ENCODE data around the gene BCDIN3D. TPM values are rescaled to one million over a fixed set of nuclear protein-coding genes. Genes with fewer than 3 reads are reported as not detected.
A peak's percentile ranks its signal among the peaks of the same experiment; 100 is the strongest.

BCDIN3D gene
- total and polyA plus RNA-seq, 9 donors, result 2.8 to 5.9 (median 4.7) TPM

DNA sequence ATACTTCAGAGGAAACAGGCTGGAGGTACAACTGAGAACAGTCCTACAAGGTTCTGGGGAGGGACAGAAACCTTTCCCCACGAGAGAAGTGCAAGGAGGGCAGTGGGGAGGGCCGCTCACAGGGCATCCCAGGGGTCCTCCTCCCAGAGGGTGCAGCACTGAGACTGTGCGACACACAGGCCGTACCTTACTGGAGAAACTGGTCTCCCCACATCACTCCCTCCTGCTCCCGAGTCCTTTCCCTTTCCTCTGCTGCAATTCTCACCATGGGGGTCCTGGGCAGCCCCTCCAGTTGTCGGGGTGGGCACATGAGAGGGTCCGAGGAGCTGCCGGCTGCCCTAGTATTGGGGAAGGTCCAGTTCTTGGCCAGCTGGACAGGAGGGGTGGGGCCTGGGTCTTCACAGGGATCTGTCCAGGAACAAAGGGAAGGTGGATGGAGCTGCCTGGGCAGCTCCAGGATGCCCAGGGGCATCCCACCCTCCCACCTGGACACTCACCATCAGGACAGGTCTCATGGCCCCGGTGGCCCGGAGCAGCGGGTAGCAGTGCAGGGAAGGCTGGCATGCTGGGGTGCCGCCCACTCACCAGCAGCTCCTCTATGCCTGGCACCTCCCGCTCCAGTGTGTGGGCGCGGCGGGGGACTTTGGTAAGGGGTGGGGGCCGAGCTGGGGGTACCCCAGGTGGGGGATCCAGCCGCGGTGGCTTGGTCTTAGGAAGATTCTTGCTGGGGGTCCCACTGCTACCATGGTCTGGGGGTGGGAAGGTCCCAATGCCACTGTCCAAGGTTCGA, 50.5 kb downstream of the BCDIN3D start:
- DNase-seq, result peak in 1 of 5 donors; percentile 31
- no peaks in the 10 kb centered on the region for H3K4me1 ChIP-seq (ENCODE audit: insufficient read depth)
- intact Hi-C loops (cut with DNase I), result no loop called here
- TF ChIP-seq POLR2A (IDR thresholded peaks at IDR 0.05) (no peak), EP300 (IDR thresholded peaks at IDR 0.05) (no peak)
- TF ChIP-seq, protein P1, sequence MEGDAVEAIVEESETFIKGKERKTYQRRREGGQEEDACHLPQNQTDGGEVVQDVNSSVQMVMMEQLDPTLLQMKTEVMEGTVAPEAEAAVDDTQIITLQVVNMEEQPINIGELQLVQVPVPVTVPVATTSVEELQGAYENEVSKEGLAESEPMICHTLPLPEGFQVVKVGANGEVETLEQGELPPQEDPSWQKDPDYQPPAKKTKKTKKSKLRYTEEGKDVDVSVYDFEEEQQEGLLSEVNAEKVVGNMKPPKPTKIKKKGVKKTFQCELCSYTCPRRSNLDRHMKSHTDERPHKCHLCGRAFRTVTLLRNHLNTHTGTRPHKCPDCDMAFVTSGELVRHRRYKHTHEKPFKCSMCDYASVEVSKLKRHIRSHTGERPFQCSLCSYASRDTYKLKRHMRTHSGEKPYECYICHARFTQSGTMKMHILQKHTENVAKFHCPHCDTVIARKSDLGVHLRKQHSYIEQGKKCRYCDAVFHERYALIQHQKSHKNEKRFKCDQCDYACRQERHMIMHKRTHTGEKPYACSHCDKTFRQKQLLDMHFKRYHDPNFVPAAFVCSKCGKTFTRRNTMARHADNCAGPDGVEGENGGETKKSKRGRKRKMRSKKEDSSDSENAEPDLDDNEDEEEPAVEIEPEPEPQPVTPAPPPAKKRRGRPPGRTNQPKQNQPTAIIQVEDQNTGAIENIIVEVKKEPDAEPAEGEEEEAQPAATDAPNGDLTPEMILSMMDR (IDR thresholded peaks at IDR 0.05), result no peak
- no peaks in the 10 kb centered on the region for H3K36me3 ChIP-seq
- no peaks in the 10 kb centered on the region for H3K27me3 ChIP-seq
- H3K27ac ChIP-seq, result no peak overlapping the region
- no peak overlapping the region for H3K4me3 ChIP-seq
- no peaks in the 10 kb centered on the region for H3K9me3 ChIP-seq
- WGBS, 3 donors, result 88 to 90% (median 90%) methylated on average over 19 to 20 of the region's 20 CpGs

DNA sequence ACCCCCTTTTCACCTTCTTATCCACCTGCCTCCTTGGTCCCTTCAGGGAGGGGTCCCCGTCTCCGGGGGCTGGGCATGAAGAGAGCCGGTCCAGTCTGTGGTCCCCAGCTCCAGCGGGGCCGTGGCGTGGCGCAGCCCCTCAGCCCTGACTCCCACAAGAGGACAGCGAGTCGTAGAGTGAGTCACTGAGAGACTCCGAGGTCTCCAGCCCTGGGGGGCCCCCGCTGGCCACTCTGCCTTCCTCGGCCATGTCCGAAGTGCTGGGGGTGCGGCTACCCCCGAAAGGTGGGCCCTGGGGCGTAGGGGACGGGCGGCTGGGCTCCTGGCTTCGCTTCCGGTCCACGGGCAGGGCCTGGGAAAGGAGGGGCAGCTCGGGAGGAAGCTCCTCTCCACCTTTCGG, 51.2 kb downstream of the BCDIN3D start:
- Histone ChIP-seq H3K4me1 (ENCODE audit: insufficient read depth) (no peaks in the 10 kb centered on the region), H3K9me3 (no peaks in the 10 kb centered on the region), H3K36me3 (no peaks in the 10 kb centered on the region), H3K4me3 (no peak overlapping the region), H3K27me3 (no peaks in the 10 kb centered on the region), H3K27ac (no peak overlapping the region)
- DNase-seq, result peak in 1 of 5 donors; percentile 30
- 85 to 86% (median 85%) methylated on average over 23 of the region's 23 CpGs for WGBS, 3 donors
- TF ChIP-seq, protein P1 (IDR thresholded peaks at IDR 0.05), result no peak
- TF ChIP-seq EP300 (IDR thresholded peaks at IDR 0.05) (no peak), POLR2A (IDR thresholded peaks at IDR 0.05) (no peak)
- intact Hi-C loops (cut with DNase I), result no loop called here

DNA sequence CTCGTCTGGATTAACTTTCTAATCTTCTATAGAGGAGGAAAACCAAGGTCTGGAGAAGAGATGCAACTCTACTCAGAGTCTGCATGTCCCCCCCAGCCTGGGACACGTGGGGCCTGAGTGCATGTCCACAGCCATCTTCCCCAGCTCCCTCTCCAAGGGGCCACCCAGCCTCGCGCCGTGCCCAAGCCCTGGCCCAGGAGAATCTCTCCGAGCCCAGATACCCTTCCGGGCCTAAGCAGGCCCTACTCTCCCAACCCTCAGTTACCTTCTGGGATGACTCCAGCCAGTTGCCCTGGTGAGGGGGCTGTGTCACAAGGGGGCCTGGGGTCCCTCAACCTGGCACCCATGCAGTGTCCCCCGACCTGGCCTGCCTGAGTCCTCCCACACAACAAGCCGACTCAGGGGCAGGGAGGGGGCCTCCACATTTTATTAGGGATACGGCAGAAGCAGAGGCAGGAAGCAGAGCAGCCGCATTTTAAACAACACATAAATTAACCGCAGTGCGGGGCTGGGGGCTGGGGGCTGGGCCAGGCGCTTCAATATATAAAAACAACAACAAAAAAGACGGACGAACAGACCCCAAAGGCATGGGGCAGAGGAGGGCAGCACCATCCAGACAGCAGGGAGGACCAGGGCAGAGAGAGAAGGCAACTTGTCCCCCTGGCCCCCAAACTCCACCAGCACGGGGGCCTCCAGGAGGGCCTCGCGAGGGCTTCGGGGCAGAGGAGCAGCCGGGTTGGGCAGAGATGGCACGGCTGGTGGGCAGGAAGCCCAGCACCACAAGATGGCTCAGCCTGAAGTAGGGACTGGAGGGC, 52.0 kb downstream of the BCDIN3D start:
- Histone ChIP-seq H3K27ac (no peak overlapping the region), H3K9me3 (no peaks in the 10 kb centered on the region), H3K4me1 (ENCODE audit: insufficient read depth) (no peaks in the 10 kb centered on the region)

DNA sequence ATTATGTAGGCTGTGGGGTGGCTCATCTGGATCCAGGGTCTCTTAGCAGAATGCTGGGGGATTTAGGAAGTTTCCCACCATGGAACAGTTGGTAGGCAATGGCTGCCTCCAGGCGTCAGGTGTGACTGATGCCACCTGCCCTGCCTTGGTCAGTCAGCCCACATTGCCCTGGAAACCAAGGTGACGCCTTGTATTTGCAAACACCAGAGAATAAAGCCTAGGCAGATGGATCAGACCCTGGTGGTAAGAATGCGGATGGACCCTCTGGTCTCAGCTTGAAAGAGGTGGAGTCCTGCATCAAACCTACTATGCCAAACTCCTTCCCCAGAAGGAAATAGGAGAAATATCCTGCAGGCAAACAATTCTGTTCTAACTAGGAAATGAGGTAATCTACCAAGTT, 52.9 kb downstream of the BCDIN3D start:
- DNase-seq, result peak in 1 of 5 donors; percentile 18
- WGBS, 3 donors, result 72 to 88% (median 82%) methylated on average over 3 of the region's 3 CpGs
- no peaks in the 10 kb centered on the region for H3K36me3 ChIP-seq
- no peaks in the 10 kb centered on the region for H3K4me1 ChIP-seq (ENCODE audit: insufficient read depth)
- no peak overlapping the region for H3K27ac ChIP-seq
- no peaks in the 10 kb centered on the region for H3K27me3 ChIP-seq
- no peaks in the 10 kb centered on the region for H3K9me3 ChIP-seq
- TF ChIP-seq POLR2A (IDR thresholded peaks at IDR 0.05), result no peak
- H3K4me3 ChIP-seq, result no peak overlapping the region
- intact Hi-C loops (cut with DNase I), result no loop called here

More for the DNA sequence above, 52.0 kb downstream of the BCDIN3D start:
- WGBS, 3 donors, result 72 to 76% (median 74%) methylated on average over 22 of the region's 22 CpGs
- no peaks in the 10 kb centered on the region for H3K36me3 ChIP-seq
- no peak overlapping the region for H3K4me3 ChIP-seq
- TF ChIP-seq POLR2A (IDR thresholded peaks at IDR 0.05), result no peak
- TF ChIP-seq, protein P1 (IDR thresholded peaks at IDR 0.05), result no peak
- intact Hi-C loops (cut with DNase I), result no loop called here
- DNase-seq, result peak in 1 of 5 donors; percentile 24
- no peaks in the 10 kb centered on the region for H3K27me3 ChIP-seq
